Measurements from ENCODE around the gene HMGN4. TPM values are rescaled to one million over a fixed set of nuclear protein-coding genes. Genes with fewer than 3 reads are reported as not detected.
A peak's percentile ranks its signal among the peaks of the same experiment; 100 is the strongest.

The HMGN4 gene
- total RNA-seq, 1 donor from 2014 or later, result 39.7 TPM

- peaks cover 11% of the 10 kb centered on the region for H3K4me1 Mint-ChIP-seq (ENCODE audit: low read depth)
- TF ChIP-seq, protein P1, sequence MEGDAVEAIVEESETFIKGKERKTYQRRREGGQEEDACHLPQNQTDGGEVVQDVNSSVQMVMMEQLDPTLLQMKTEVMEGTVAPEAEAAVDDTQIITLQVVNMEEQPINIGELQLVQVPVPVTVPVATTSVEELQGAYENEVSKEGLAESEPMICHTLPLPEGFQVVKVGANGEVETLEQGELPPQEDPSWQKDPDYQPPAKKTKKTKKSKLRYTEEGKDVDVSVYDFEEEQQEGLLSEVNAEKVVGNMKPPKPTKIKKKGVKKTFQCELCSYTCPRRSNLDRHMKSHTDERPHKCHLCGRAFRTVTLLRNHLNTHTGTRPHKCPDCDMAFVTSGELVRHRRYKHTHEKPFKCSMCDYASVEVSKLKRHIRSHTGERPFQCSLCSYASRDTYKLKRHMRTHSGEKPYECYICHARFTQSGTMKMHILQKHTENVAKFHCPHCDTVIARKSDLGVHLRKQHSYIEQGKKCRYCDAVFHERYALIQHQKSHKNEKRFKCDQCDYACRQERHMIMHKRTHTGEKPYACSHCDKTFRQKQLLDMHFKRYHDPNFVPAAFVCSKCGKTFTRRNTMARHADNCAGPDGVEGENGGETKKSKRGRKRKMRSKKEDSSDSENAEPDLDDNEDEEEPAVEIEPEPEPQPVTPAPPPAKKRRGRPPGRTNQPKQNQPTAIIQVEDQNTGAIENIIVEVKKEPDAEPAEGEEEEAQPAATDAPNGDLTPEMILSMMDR (IDR thresholded peaks at IDR 0.05; ENCODE audit: unreplicated experiment), result no peak
- H3K27ac Mint-ChIP-seq, result no peak overlapping the region
- DNase-seq (ENCODE audit: low spot score, unreplicated experiment), result no peak
- H3K4me3 Mint-ChIP-seq (ENCODE audit: low read depth), result peak overlapping the region; percentile 68
- peaks cover 13% of the 10 kb centered on the region for H3K9me3 Mint-ChIP-seq (ENCODE audit: low read depth)
- H3K27me3 Mint-ChIP-seq, result peaks cover 45% of the 10 kb centered on the region
- H3K36me3 Mint-ChIP-seq (ENCODE audit: insufficient read depth), result no peaks in the 10 kb centered on the region
Measured at GRCh38 chr6:26577720-26578072, 39.5 kb downstream of the HMGN4 start.

DNA sequence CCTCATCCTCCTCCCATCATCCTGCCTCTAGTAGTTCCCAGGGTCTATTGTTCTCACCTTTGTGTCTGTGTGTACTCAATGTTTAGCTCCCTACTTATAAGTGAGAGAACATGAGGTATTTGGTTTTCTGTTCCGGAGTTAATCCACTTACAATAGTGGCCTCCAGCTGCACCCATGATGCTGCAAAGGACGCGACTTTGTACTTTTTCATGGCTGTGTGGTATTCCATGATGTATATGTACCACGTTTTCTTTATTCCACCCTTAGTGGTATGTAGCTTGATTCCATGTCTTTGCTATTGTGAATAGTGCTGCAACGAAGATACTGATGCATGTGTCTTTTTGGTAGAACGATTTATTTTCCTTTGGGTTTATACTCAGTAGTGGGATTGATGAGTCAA lies 40.1 kb downstream of the HMGN4 start:
- no peaks in the 10 kb centered on the region for H3K36me3 Mint-ChIP-seq (ENCODE audit: insufficient read depth)
- H3K27me3 Mint-ChIP-seq, result peaks cover 49% of the 10 kb centered on the region
- peak overlapping the region; percentile 84 for H3K27ac Mint-ChIP-seq
- peaks cover 13% of the 10 kb centered on the region for H3K4me1 Mint-ChIP-seq (ENCODE audit: low read depth)
- DNase-seq (ENCODE audit: low spot score, unreplicated experiment), result no peak
- TF ChIP-seq, protein P1 (IDR thresholded peaks at IDR 0.05; ENCODE audit: unreplicated experiment), result no peak
- no peak overlapping the region for H3K4me3 Mint-ChIP-seq (ENCODE audit: low read depth)
- peaks cover 13% of the 10 kb centered on the region for H3K9me3 Mint-ChIP-seq (ENCODE audit: low read depth)

- H3K4me3 Mint-ChIP-seq (ENCODE audit: low read depth), result no peak overlapping the region
- peaks cover 50% of the 10 kb centered on the region for H3K27me3 Mint-ChIP-seq
- H3K9me3 Mint-ChIP-seq (ENCODE audit: low read depth), result peaks cover 13% of the 10 kb centered on the region
- H3K4me1 Mint-ChIP-seq (ENCODE audit: low read depth), result peaks cover 13% of the 10 kb centered on the region
- no peak for DNase-seq (ENCODE audit: low spot score, unreplicated experiment)
- H3K27ac Mint-ChIP-seq, result no peak overlapping the region
- TF ChIP-seq, protein P1 (IDR thresholded peaks at IDR 0.05; ENCODE audit: unreplicated experiment), result no peak
- H3K36me3 Mint-ChIP-seq (ENCODE audit: insufficient read depth), result no peaks in the 10 kb centered on the region
Measured at GRCh38 chr6:26578741-26579140, 40.6 kb downstream of the HMGN4 start.

- Mint-ChIP-seq H3K27ac (no peak overlapping the region), H3K36me3 (ENCODE audit: insufficient read depth) (no peaks in the 10 kb centered on the region), H3K4me1 (ENCODE audit: low read depth) (peaks cover 13% of the 10 kb centered on the region), H3K4me3 (ENCODE audit: low read depth) (no peak overlapping the region), H3K27me3 (peaks cover 55% of the 10 kb centered on the region), H3K9me3 (ENCODE audit: low read depth) (peaks cover 13% of the 10 kb centered on the region)
- DNase-seq (ENCODE audit: low spot score, unreplicated experiment), result no peak
- TF ChIP-seq, protein P1 (IDR thresholded peaks at IDR 0.05; ENCODE audit: unreplicated experiment), result no peak
Measured at GRCh38 chr6:26581164-26581915, 43.2 kb downstream of the HMGN4 start.

DNA sequence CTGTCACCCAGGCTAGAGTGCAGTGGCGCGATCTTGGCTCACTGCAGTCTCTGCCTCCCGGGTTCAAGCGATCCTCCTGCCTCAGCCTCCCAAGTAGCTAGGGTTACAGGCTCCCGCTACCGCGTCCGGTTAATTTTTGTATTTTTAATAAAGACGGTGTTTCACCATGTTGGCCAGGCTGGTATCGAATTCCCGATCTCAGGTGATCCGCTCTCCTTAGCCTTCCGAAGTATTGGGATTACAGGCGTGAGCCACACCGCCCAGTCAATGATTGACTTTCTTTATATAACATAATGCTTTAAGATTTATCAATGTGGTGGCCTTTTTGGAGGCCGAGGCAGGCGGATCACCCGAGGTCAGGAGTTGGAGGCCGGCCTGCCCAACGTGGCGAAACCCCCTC lies 50.8 kb downstream of the HMGN4 start:
- TF ChIP-seq, protein P1 (IDR thresholded peaks at IDR 0.05; ENCODE audit: unreplicated experiment), result no peak
- H3K4me1 Mint-ChIP-seq (ENCODE audit: low read depth), result no peaks in the 10 kb centered on the region
- H3K9me3 Mint-ChIP-seq (ENCODE audit: low read depth), result peaks cover 4% of the 10 kb centered on the region

More for the DNA sequence above, 50.8 kb downstream of the HMGN4 start:
- no peak for DNase-seq (ENCODE audit: low spot score, unreplicated experiment)
- Mint-ChIP-seq H3K27ac (no peak overlapping the region), H3K36me3 (ENCODE audit: insufficient read depth) (peaks cover 2% of the 10 kb centered on the region), H3K4me3 (ENCODE audit: low read depth) (no peak overlapping the region), H3K27me3 (peaks cover 24% of the 10 kb centered on the region)

Data from progenitor cell of endocrine pancreas (in vitro differentiated cells).